HL-60 (cell line): Measurements from ENCODE around the gene GPR17.

ENCODE experiments used
- DNase-seq, 2 experiments: peaks; one replicate each; pipeline ENCODE4 v3.0.0-alpha.2; 2010 to 2020; ENCODE audit warnings: low read depth in 1 of 2, low spot score in 1 of 2
- H3K27ac ChIP-seq: fragments of 250-450 bp; sonication (Bioruptor Pico); replicated peaks from 2 replicates; pipeline ENCODE4 v1.5.1; 2020; ENCODE audit warnings: mild to moderate bottlenecking, moderate library complexity
- H3K27me3 ChIP-seq: fragments of 250-450 bp; sonication (Bioruptor Pico); 2 replicates; pipeline ENCODE4 v1.5.1; 2021; ENCODE audit warnings: mild to moderate bottlenecking, moderate library complexity; ENCODE audit not compliant: insufficient read depth, poor library complexity, severe bottlenecking
- H3K4me3 ChIP-seq: replicated peaks from 2 replicates; pipeline ENCODE4 v1.5.1; 2011; ENCODE audit warnings: mild to moderate bottlenecking, control low read depth, low read length; ENCODE audit not compliant: insufficient read depth
- CTCF ChIP-seq: IDR thresholded peaks from one replicate; pipeline ENCODE4 v1.5.1; 2011; ENCODE audit warnings: low read length, control low read depth, inconsistent platforms; ENCODE audit not compliant: insufficient read depth
- GABPA ChIP-seq: IDR thresholded peaks from 2 replicates; pipeline ENCODE4 v1.6.1; 2012; ENCODE audit warnings: low read depth
- POLR2AphosphoS5 ChIP-seq: IDR thresholded peaks from 2 replicates; pipeline ENCODE4 v1.6.1; 2012; ENCODE audit warnings: low read depth
- REST ChIP-seq: IDR thresholded peaks from 2 replicates; pipeline ENCODE4 v1.6.1; 2012; ENCODE audit warnings: low read depth; ENCODE audit not compliant: insufficient replicate concordance
- SPI1 ChIP-seq: IDR thresholded peaks from 2 replicates; pipeline ENCODE4 v1.6.1; 2012; ENCODE audit warnings: low read depth, mild to moderate bottlenecking, borderline replicate concordance

GPR17 gene

GRCh38 chr2:127608061-127609030, 37.6 kb upstream of the GPR17 start:
- Histone ChIP-seq H3K27ac (no peak overlapping the region), H3K4me3 (no peak overlapping the region), H3K27me3 (no peaks in the 10 kb centered on the region)
- no peak for DNase-seq
- TF ChIP-seq REST (no peak), SPI1 (no peak), GABPA (no peak), POLR2AphosphoS5 (no peak), CTCF (no peak)

GRCh38 chr2:127609031-127609751, 36.8 kb upstream of the GPR17 start:
- H3K4me3 ChIP-seq = no peak overlapping the region
- no peak for TF ChIP-seq REST
- TF ChIP-seq CTCF = no peak
- TF ChIP-seq SPI1 = no peak
- TF ChIP-seq GABPA = no peak
- no peak for TF ChIP-seq POLR2AphosphoS5
- DNase-seq = no peak
- no peak overlapping the region for H3K27ac ChIP-seq
- no peaks in the 10 kb centered on the region for H3K27me3 ChIP-seq

GRCh38 chr2:127609818-127610217, 36.1 kb upstream of the GPR17 start:
- no peaks in the 10 kb centered on the region for H3K27me3 ChIP-seq
- H3K4me3 ChIP-seq = no peak overlapping the region
- no peak for DNase-seq
- no peak for TF ChIP-seq CTCF
- no peak for TF ChIP-seq SPI1
- no peak for TF ChIP-seq POLR2AphosphoS5
- TF ChIP-seq GABPA = no peak
- TF ChIP-seq REST = no peak
- no peak overlapping the region for H3K27ac ChIP-seq
